Activated T-cell treated with anti-CD3 and anti-CD28 coated beads, Interleukin-2, amount 50 U/mL, for 72 hours (primary cell): Measurements from ENCODE around the gene TEC. TPM values are rescaled to one million over a fixed set of nuclear protein-coding genes. Genes with fewer than 3 reads are reported as not detected.
A peak's percentile ranks its signal among the peaks of the same experiment; 100 is the strongest.

Source experiments
- ATAC-seq, 2 donors: fragments of 150-1000 bp; cut with Tn5 transposase; replicated peaks in 1 of 2; 2 replicates each; pipeline ENCODE4 v1.10.0; 2021; ENCODE audit warnings: moderate library complexity in 2 of 2, mild to moderate bottlenecking in 1 of 2
- DNase-seq, 2 donors: peaks; one replicate each; pipeline ENCODE4 v3.0.0; 2021 to 2022; ENCODE audit warnings: mixed read lengths in 1 of 2
- H3K27ac Mint-ChIP-seq: one replicate; pipeline ENCODE4 v1.8.0; 2022; ENCODE audit warnings: mild to moderate bottlenecking, moderate library complexity, mixed read lengths
- H3K27me3 Mint-ChIP-seq: one replicate; pipeline ENCODE4 v1.8.0; 2022; ENCODE audit warnings: low read depth, mixed read lengths
- H3K36me3 Mint-ChIP-seq, 2 donors: one replicate each; pipeline ENCODE4 v1.8.0; 2022; ENCODE audit warnings: mixed read lengths in 2 of 2, mild to moderate bottlenecking in 1 of 2; ENCODE audit not compliant: insufficient read depth in 2 of 2
- H3K4me1 Mint-ChIP-seq: one replicate; pipeline ENCODE4 v1.8.0; 2022; ENCODE audit warnings: low read depth, mixed read lengths
- H3K4me3 Mint-ChIP-seq, 2 donors: one replicate each; pipeline ENCODE4 v1.8.0; 2022; ENCODE audit warnings: mild to moderate bottlenecking in 2 of 2, mixed read lengths in 2 of 2, moderate library complexity in 2 of 2
- H3K9me3 Mint-ChIP-seq, 2 donors: one replicate each; pipeline ENCODE4 v1.8.0; 2022; ENCODE audit warnings: mixed read lengths in 2 of 2
- total RNA-seq, 2 donors: library from RNA; stranded (reverse); gene quantifications; one replicate each; pipeline ENCODE4 v1.2.3, GENCODE V29; 2022

The TEC gene
- total RNA-seq, 2 donors from 2014 or later: 2.2 to 4.6 TPM

DNA sequence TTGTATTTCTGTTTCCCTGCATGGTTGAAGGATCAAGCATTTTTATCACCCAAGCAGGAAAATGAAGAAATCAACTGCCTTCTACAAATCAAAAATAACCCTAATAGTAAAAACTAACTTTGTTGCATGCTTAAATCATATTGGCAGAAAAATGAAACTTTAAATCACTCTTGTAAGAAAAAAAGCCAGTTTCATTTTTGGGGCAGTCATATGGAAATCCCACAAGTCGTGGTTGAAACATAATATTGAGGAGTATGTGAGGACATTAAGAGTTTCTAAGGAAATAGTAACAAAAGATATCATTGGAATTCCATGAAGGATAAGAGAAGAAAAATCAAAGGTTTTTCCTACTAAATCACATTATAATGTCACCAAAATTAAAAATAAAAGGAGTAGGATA lies 8.4 kb downstream of the TEC start:
- H3K4me1 Mint-ChIP-seq: peaks cover 10% of the 10 kb centered on the region
- peaks cover 0 to 2% of the 10 kb centered on the region in 2 donors for H3K36me3 Mint-ChIP-seq
- no peaks in the 10 kb centered on the region for H3K9me3 Mint-ChIP-seq
- H3K27me3 Mint-ChIP-seq: no peaks in the 10 kb centered on the region
- H3K4me3 Mint-ChIP-seq: peak overlapping the region in 1 of 2 donors; percentile 18
- H3K27ac Mint-ChIP-seq: no peak overlapping the region
- DNase-seq (no peak), ATAC-seq (no peak)

DNA sequence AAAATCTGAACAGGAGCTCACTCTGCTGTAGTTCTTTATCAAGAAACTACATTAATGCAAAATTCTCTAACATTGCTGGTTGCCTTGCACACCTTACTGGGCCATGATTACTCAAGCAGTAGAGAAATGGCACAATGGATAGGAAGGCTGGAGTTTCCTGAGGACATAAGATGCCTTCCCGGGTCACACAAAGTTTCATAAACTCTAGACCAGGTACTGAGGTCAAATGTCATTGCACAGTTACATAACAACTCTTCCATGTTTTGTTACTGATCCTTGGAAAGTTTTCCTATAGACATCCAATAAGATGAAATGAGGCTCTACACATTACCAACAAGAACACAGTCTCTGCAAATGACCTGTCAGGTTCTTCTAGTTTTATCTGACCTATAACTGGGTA lies 9.9 kb downstream of the TEC start:
- Mint-ChIP-seq H3K4me1 (peaks cover 10% of the 10 kb centered on the region), H3K36me3 (peaks cover 0 to 2% of the 10 kb centered on the region in 2 donors), H3K27ac (no peak overlapping the region), H3K27me3 (no peaks in the 10 kb centered on the region), H3K9me3 (no peaks in the 10 kb centered on the region), H3K4me3 (no peak overlapping the region)
- ATAC-seq (no peak), DNase-seq (no peak)

DNA sequence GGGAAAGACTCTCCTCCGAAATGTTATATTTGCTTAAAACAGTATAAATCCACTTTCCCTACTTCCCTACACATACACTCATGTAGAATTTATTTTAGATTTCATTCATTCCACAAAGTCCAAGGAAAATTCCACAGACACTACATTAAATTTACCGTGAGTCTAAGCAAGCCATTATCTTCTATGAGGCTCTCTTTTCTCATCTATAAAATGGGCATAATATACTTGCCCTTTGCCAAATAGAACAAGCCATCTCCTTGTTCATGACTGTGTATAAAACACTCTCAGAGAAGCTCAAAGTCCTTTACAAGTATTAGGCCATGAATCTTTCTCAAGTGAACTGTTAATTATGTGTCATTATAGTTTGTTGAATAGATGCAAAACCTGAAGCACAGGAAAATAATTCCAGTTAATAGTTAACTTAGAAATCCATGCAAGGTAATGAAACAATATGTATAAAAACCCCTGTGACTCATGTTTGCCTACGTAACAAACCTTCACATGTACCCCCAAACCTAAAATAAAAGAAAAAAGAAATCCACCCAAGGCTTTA lies 10.7 kb downstream of the TEC start:
- Mint-ChIP-seq H3K9me3 (no peaks in the 10 kb centered on the region), H3K4me3 (no peak overlapping the region), H3K36me3 (peaks cover 0 to 2% of the 10 kb centered on the region in 2 donors), H3K4me1 (peaks cover 10% of the 10 kb centered on the region), H3K27me3 (no peaks in the 10 kb centered on the region), H3K27ac (peak overlapping the region; percentile 6)
- ATAC-seq (no peak), DNase-seq (no peak)

DNA sequence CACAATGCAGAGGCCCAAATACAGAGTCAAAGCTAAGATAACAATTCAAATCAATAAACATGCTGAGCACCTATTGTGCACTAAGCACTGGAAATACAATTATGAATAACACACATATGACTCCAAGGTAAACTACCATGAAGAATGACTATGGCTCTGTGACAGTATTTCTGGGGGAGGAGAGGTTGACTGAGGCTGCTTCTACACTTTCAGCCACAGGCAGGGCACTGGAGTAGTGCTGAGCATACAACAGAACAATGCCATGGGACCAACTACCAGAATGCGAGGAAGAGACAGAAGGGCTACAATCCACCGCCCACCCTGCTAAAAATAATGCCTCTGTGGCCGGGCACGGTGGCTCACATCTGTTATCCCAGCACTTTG lies 13.7 kb downstream of the TEC start:
- H3K27ac Mint-ChIP-seq: no peak overlapping the region
- H3K4me1 Mint-ChIP-seq: peaks cover 1% of the 10 kb centered on the region
- no peak for DNase-seq
- no peaks in the 10 kb centered on the region for H3K36me3 Mint-ChIP-seq
- no peaks in the 10 kb centered on the region for H3K27me3 Mint-ChIP-seq
- ATAC-seq: peak; percentile 37 to 81
- no peak overlapping the region for H3K4me3 Mint-ChIP-seq
- H3K9me3 Mint-ChIP-seq: no peaks in the 10 kb centered on the region

DNA sequence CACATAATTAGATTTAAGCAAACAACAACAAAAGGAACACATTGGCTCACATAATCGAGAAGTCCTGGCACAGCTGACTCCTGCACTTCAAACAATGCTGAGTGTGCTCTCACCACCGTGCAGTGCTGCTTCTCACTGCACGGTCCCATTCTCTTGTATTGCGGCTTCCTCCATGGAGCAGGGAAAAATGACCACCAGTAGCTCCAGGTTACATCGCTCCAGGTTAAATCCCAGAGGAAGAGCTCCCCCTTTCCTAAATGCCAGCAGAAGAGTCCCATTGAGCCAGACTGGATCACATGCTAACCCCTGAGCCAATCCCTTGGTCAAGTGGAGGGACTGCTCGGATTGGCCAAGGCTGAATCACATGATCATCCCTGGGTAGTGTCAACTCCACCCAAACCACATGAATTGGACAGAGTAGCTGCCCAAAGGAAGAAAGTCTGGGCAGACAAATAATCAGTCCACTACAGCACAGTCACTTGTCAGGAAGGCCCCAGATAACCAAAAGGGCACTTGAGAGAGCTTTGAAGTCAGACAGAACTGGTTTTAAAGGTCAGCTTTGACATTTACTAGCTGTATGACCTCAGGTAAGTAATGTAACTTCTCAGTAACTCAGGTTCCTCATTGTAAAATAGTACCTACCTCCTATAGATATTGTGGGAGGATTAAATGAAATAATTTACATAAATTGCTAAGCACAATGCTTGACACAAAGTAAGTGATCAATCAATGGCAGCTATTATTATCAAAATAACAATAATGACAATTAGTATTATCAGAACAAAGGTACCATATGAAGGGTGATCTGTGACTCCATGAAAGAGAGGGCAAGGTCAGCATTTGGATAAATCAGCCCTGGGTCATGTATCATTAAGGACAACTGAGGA lies 14.3 kb downstream of the TEC start:
- Mint-ChIP-seq H3K36me3 (no peaks in the 10 kb centered on the region), H3K4me3 (no peak overlapping the region), H3K4me1 (no peaks in the 10 kb centered on the region), H3K9me3 (no peaks in the 10 kb centered on the region), H3K27ac (no peak overlapping the region), H3K27me3 (no peaks in the 10 kb centered on the region)
- ATAC-seq (no peak), DNase-seq (no peak)

DNA sequence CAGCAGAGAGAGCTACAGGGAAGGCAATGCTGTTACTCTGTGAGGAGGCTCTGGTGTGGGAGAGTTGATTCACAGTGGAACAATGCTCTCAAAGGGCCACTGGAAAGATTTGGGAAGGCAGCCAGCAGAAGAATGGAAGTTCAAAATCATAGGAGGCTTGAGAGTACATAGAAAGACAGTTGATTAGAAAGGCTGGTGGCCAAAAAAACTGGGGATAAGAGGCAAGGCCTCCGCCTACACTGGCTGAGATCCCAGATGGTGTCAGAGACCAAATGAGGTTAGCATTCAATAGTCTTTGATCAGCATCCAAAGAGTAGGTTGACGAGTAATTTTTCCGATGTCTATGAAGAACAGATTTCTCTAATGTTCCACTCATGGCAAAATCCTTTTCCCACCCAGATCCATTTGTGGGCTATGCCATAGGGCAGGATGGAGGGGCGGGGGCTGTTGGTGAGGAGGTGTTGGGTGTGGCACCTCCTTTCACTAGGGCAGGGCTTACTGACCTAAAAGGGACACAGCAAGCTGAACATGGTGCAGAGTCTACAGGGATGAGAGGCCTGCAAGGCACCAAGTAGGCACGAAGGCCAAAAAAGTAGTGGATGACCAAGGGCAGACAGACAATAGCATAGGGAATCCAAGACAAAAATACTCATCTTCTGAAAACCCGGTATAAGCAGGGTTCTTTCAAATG lies 15.1 kb downstream of the TEC start:
- Mint-ChIP-seq H3K4me1 (no peaks in the 10 kb centered on the region), H3K27me3 (no peaks in the 10 kb centered on the region), H3K9me3 (no peaks in the 10 kb centered on the region), H3K36me3 (no peaks in the 10 kb centered on the region), H3K27ac (no peak overlapping the region), H3K4me3 (no peak overlapping the region)
- ATAC-seq: no peak
- DNase-seq: no peak

DNA sequence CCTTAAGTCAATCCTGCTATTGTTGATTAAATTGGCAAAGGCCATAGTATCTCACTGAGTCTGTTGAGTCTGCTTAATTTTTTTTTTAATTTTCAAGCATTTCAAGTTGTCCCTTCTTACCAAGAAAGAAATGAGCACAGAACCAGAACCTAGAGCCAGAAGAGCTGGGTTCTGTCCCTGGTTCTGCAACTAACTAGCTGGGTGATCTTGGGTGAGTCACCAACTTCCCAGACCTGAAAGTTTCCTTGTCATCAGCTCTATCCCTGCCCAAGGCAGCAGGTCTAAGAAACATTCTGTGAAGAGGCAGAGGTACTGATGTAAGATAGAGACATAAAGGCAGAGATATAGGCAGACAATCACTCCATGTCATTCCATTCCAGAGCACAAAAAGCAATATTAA lies 17.3 kb downstream of the TEC start:
- H3K4me1 Mint-ChIP-seq: no peaks in the 10 kb centered on the region
- no peak overlapping the region for H3K4me3 Mint-ChIP-seq
- no peak for ATAC-seq
- H3K9me3 Mint-ChIP-seq: no peaks in the 10 kb centered on the region
- no peaks in the 10 kb centered on the region for H3K36me3 Mint-ChIP-seq
- DNase-seq: no peak
- H3K27me3 Mint-ChIP-seq: no peaks in the 10 kb centered on the region
- no peak overlapping the region for H3K27ac Mint-ChIP-seq

DNA sequence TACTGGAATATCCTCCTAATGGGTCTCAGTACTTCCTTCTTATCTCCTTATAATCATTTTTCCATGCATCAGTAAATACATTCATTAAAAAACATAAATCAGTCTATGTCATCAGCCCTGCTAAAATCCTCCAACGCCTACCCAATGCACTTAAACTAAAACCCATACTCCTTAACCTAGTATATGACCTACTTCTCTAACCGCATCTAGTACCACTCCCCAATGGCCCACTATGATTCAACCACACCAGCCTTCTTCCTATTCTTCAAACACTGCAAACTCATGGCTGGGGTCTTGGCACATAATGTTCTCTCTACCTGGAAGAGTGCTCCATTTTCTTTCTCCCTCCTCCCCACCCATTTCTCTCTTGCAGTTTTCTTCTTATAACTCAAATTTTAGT lies 18.7 kb downstream of the TEC start:
- Mint-ChIP-seq H3K9me3 (no peaks in the 10 kb centered on the region), H3K36me3 (no peaks in the 10 kb centered on the region), H3K27ac (no peak overlapping the region), H3K4me1 (no peaks in the 10 kb centered on the region), H3K4me3 (no peak overlapping the region), H3K27me3 (no peaks in the 10 kb centered on the region)
- DNase-seq (no peak), ATAC-seq (no peak)

DNA sequence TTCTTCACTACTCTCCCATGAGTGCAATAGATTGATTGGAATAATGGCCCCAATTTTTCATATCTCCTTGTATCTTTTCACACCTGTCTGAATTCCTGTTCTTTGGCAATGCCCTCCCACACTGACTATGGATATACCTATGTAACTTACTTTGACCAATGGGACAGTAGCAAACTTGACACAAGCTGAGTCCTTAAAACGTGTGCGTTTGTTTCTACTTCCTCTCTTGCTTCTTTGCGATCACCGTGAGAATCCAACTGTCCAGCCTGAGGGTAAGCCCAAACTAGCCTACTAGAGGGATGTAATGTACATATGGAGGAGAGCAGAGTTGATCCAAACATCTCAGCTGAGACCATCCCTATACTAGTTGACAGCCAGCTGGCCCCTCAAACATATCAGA lies 19.3 kb downstream of the TEC start:
- DNase-seq (no peak), ATAC-seq (no peak)
- Mint-ChIP-seq H3K27ac (no peak overlapping the region), H3K9me3 (no peaks in the 10 kb centered on the region), H3K36me3 (peaks cover 0 to under 1% of the 10 kb centered on the region in 2 donors), H3K4me1 (no peaks in the 10 kb centered on the region), H3K27me3 (no peaks in the 10 kb centered on the region), H3K4me3 (no peak overlapping the region)

DNA sequence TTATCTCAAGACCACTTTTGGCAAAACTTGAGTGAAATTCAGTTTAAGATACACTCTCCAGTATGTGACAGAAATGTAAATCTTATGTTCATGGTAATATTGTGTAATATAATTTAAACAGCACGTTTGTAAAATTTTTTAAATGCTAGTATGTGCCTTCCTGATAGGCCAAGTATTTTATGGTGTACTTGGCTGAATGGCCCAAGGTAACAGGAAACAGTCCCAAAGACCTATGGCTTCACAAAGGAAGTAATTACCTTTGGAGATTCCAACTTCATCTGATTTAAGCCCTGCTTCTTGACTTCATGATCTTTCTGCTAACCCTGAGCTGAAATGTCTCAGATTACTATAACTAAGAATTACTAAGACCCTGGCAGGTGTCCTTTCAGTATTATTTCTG lies 20.3 kb downstream of the TEC start:
- ATAC-seq: no peak
- Mint-ChIP-seq H3K27me3 (no peaks in the 10 kb centered on the region), H3K4me3 (no peak overlapping the region), H3K4me1 (no peaks in the 10 kb centered on the region), H3K36me3 (peaks cover 0 to 2% of the 10 kb centered on the region in 2 donors), H3K9me3 (peaks cover 0 to 3% of the 10 kb centered on the region in 2 donors), H3K27ac (no peak overlapping the region)
- no peak for DNase-seq

DNA sequence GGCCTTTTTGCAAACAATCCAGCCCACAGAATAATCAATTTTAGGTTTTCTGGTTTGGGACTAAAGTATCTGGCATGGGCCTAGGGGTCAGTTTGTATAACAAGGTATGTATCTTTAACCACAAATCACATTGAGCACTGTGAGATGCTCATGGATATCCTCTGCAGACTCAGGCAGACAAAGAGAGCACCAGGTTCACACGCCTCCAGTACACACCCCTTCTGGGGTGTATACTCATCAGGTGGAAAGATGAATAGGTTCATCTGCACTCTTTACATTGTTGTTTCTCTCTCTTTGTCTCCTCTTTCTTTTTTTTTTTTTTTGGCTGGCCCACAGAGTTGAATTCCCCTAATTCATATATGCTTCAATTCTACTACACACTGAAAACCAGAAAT lies 21.1 kb downstream of the TEC start:
- ATAC-seq: no peak
- DNase-seq: no peak
- H3K4me3 Mint-ChIP-seq: no peak overlapping the region
- no peak overlapping the region for H3K27ac Mint-ChIP-seq
- H3K9me3 Mint-ChIP-seq: peaks cover 0 to 3% of the 10 kb centered on the region in 2 donors
- H3K36me3 Mint-ChIP-seq: peaks cover 0 to 2% of the 10 kb centered on the region in 2 donors
- H3K27me3 Mint-ChIP-seq: no peaks in the 10 kb centered on the region
- H3K4me1 Mint-ChIP-seq: no peaks in the 10 kb centered on the region

DNA sequence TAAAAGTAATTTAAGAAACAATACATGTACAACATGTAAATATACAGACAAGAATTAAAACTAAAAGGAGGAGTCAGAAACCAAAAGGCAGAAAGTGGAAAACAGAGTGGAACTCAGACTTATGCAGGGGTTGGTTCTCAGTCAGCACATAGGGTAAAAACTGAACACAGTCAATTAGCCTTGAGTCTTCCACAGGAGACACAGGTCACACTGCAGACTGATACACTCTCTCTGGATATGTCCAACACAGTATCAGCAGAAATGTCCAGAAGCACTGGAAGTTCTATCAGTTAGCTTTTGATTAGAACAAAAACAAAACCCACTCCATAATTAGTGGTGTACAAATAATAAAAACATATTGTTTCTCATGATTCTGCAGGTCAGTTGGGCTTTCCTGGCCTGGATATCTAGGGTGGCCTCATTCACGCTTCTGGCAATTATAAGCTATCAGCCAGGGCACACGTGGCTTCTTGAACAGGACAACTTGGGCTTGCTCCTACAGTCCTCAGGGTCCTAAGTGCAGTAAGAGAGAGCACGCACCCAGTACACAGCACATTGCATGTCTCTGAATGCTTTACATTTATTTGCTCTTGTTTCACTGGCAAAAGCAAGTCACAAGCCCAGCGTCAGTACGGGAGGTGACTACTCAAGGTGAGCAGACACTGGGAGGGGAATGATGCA lies 21.6 kb downstream of the TEC start:
- Mint-ChIP-seq H3K27ac (no peak overlapping the region), H3K4me1 (no peaks in the 10 kb centered on the region), H3K36me3 (peaks cover 0 to 2% of the 10 kb centered on the region in 2 donors), H3K4me3 (no peak overlapping the region), H3K27me3 (no peaks in the 10 kb centered on the region), H3K9me3 (peaks cover 0 to 3% of the 10 kb centered on the region in 2 donors)
- DNase-seq (no peak), ATAC-seq (no peak)
